ENCODE data around the gene KATNB1. TPM values are rescaled to one million over a fixed set of nuclear protein-coding genes. Genes with fewer than 3 reads are reported as not detected.

The KATNB1 gene, protein sequence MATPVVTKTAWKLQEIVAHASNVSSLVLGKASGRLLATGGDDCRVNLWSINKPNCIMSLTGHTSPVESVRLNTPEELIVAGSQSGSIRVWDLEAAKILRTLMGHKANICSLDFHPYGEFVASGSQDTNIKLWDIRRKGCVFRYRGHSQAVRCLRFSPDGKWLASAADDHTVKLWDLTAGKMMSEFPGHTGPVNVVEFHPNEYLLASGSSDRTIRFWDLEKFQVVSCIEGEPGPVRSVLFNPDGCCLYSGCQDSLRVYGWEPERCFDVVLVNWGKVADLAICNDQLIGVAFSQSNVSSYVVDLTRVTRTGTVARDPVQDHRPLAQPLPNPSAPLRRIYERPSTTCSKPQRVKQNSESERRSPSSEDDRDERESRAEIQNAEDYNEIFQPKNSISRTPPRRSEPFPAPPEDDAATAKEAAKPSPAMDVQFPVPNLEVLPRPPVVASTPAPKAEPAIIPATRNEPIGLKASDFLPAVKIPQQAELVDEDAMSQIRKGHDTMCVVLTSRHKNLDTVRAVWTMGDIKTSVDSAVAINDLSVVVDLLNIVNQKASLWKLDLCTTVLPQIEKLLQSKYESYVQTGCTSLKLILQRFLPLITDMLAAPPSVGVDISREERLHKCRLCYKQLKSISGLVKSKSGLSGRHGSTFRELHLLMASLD
- total RNA-seq (2022; extraction: Qiagen RNA extraction): 15.1 to 20.1 TPM (median 17.3 TPM) in 5 replicates

DNA sequence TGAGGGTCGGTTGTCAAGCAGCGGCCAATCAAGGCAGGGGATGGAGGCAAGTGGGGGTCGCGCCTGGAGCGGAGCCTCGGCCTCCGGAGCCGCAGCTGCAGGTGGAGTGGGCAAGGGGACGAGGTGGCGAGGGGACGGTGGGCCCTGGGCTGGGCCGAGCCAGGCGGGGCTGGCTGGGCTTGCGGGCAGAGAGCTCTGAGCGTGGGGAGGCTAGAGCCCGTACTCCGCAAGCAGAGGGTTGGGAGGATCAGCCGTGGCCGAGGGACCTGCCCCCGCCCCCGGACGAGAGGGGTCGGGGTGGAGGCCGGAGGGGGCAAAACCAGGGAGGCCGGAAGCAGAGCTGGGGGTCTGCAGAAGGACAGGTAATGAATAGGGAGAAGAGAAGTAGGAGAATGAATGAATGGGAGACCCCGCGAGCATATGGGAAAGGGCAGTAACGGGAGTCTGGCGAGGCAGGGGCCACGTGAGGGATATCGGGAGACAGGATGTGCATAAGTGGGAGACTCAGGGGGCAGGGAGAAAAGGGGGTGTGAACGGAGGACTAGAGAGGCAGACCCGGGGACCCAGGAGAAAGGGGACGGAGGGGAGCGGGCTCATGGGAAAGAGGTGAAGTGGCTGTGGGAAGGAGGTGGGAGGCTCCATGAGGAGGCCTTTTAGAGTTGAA, at the start of gene KATNB1:
Gene KATNB1 (plus strand): TSS at position 16 of the 664 bp plus-strand sequence. CDS start 1,474 bp downstream, outside the sequence.

DNA sequence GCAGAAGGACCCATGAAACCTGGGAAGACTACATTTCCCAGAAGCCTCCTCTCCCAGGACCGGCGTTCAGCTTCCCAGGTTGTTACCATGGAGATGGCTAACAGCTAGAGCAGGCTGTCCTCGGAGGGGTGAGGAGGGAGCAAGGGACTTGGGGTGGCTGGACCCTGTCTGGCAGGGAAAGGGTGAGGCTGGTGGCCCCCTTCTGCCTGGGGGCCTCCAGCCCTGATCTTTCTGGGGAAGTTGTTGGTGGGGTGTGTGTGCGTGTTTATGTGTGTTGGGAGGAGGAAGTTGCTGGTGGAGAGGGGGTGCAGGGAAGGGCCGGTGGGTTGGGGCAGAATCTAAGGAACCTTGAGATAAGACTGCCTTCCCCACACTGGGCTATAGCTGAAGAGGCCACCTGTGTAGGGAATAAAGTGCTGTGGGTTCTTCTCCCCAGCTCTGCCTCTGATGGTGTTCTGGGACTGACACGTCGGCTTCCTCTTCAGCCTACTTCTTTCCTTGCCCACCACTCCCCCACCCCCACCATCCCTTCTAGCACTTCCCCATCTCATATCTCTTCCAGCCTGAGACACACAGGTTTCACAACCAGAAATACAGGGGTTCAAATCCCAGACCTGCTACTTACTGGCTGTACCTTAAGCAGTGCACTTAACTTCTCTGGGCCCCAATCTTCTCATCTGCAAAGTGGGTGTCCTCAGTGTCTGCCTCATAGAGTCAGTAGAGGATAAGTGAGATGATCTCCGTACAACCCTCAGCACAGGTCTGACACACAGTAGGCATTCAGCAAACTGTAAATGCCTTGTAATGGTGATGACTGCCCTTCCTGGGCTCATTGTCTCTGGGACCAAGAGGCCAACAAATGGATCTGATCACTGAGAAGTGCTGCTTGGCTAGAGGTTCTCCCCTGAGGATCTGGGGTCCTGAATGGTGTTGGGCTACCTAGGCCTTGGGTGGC, 40.6 kb upstream of the KATNB1 start, which contains the start of gene DRC7:
Gene DRC7 (plus strand): TSS at position 82 of the 955 bp plus-strand sequence. CDS start 3,144 bp downstream, outside the sequence.

DNA sequence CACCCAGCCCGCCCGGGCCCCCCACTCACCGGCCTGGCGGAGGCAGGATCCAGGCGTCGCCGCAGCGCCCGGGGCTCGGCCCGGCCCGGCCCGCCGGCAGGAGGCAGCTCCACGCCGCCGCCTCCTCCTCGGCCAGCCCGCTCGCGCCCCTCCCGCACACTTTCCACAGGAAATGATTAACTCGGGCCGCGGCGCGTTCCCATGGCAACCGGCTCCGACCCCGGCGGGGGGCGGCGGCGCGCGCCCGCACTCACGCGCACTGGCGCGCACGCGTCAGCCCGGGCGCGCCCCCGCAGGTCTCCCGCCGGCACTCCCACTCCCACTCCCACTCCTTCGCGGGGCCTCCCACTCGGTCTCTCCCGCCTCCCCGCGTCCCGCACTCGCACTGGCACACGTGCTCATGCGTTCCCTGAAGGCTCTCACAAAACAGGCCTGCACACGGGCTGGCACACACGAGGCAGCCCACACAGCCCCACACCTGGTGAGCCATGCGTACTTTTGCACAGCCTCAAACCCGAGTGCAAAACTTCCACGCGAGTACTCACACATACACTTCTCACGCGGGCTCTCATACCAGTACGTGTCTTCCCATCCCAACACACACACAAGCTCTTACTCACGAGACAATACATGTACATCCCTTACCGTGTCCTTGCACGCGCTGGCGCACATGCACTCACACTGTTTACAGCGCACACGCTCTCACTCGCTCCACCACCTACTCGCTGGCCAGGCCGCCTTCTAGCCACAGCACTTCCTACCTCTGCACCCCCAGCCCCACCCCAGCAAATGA, 67.0 kb downstream of the KATNB1 start, which contains the start of gene KIFC3:
Gene KIFC3 (minus strand): TSS at position 151 of the 793 bp plus-strand sequence. CDS start 4,248 bp downstream, outside the sequence.

Other genes with a start within 250 kb of the KATNB1 start
- gene DOK4, start 249.3 kb upstream of the KATNB1 start, total RNA-seq (2022; extraction: Qiagen RNA extraction): 29.0 to 38.7 TPM (median 36.9 TPM) in 5 replicates
- gene CCDC102A, start 199.2 kb upstream of the KATNB1 start, total RNA-seq (2022; extraction: Qiagen RNA extraction): 5.9 to 9.3 TPM (median 8.4 TPM) in 5 replicates
- gene ADGRG5, start 193.1 kb upstream of the KATNB1 start, total RNA-seq (2022; extraction: Qiagen RNA extraction): 0.03 to 0.07 TPM (median 0.06 TPM) in 5 replicates
- 148 to 205 TPM (median 174 TPM) in 5 replicates for gene ADGRG1, start 107.1 kb upstream of the KATNB1 start, total RNA-seq (2022; extraction: Qiagen RNA extraction)
- gene ADGRG3, start 67.5 kb upstream of the KATNB1 start, total RNA-seq (2022; extraction: Qiagen RNA extraction): 0.44 to 0.69 TPM (median 0.66 TPM) in 5 replicates
- gene DRC7, start 41.0 kb upstream of the KATNB1 start, total RNA-seq (2022; extraction: Qiagen RNA extraction): 0.07 to 0.21 TPM (median 0.08 TPM) in 4 of 5 replicates, not detected in the other
- 111 to 139 TPM (median 132 TPM) in 5 replicates for gene KIFC3, start 66.7 kb downstream of the KATNB1 start, total RNA-seq (2022; extraction: Qiagen RNA extraction)
- gene CNGB1, start 235.4 kb downstream of the KATNB1 start, total RNA-seq (2022; extraction: Qiagen RNA extraction): 0.06 to 0.20 TPM (median 0.10 TPM) in 5 replicates